ENCODE results near the gene LRRC36. TPM values are rescaled to one million over a fixed set of nuclear protein-coding genes. Genes with fewer than 3 reads are reported as not detected.
"Not testable (repeated sequence)": the region's sequence is repeated elsewhere in the genome, so short reads cannot be mapped to it uniquely, and the experiment has no call there.

The LRRC36 gene
- total RNA-seq, 2 experiments from 2014 or later, result 0.51 to 0.66 TPM

DNA sequence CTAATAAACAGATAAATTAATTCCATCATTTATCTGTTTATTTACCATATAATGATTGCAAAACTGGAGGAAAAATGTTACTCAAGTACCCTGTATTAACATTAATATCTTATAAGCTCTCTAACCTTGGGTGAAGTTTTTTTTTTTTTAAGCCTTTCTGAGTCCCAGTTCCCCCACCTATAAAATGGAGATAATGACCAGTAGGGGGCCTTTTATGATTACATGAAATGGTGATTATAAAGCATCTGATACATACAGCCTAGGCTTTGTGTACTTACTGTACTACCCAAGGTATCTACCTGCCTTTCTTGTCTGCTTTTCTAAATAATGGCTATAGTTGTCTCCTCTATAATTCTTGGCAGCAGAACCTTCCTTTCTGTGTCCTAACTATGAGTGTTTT is 22.6 kb downstream of the LRRC36 start:
- Mint-ChIP-seq H3K27ac (no peak overlapping the region), H3K4me3 (no peak overlapping the region), H3K36me3 (ENCODE audit: low read depth) (no peaks in the 10 kb centered on the region), H3K4me1 (peaks cover 2% of the 10 kb centered on the region), H3K27me3 (peaks cover 2% of the 10 kb centered on the region), H3K9me3 (ENCODE audit: low read depth) (no peaks in the 10 kb centered on the region)
- POLR2A ChIA-PET, result interaction anchor here (0.6 kb wide), 1 partner anchor 330 kb away, joined by 3 read pairs; no protein-coding TSS in a partner anchor
- CTCF ChIA-PET, result interaction anchor here (0.6 to 0.7 kb wide), 3 partner anchors 20 to 88 kb away, joined by 3 to 4 read pairs (median 3); no protein-coding TSS in a partner anchor
- ATAC-seq (peak; percentile 55), DNase-seq (no peak)
- intact Hi-C loops (cut with DNase I, micrococcal nuclease), result loop anchor here (1.0 to 5.0 kb wide), 3 partner anchors 16 to 118 kb away; no protein-coding TSS in a partner anchor

DNA sequence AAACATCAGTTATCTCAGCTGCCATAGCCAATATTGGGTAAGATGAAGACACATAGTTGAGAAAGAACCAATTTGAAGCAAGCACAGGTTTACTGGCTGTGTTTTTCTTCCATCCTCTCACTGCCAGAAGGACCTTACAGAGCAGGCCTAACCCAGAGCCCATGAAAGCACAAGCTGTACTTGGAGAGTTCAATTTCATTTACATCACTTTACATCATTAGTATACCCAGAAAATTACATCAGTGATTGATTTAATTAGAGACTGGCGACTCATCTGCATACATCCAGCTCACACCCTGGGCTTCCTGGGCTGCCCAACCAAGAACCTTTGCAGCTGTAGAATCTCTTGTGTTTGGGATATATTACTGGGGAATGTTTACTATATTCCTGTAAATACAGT is 23.7 kb downstream of the LRRC36 start:
- Mint-ChIP-seq H3K4me3 (no peak overlapping the region), H3K27ac (no peak overlapping the region), H3K9me3 (ENCODE audit: low read depth) (no peaks in the 10 kb centered on the region), H3K36me3 (ENCODE audit: low read depth) (no peaks in the 10 kb centered on the region), H3K4me1 (peaks cover 2% of the 10 kb centered on the region), H3K27me3 (peaks cover 2% of the 10 kb centered on the region)
- intact Hi-C loops (cut with DNase I, micrococcal nuclease), result loop anchor here in 1 of 2 experiments (10.0 kb wide), 1 partner anchor 334 kb away; no protein-coding TSS in a partner anchor
- DNase-seq, result no peak
- ATAC-seq, result no peak
- ChIA-PET POLR2A (no interaction called here), CTCF (interaction anchor here (0.6 to 2.6 kb wide), 3 partner anchors 24 to 71 kb away, joined by 4 to 10 read pairs (median 4); partner anchors contain the start of genes KCTD19 and LRRC36)

DNA sequence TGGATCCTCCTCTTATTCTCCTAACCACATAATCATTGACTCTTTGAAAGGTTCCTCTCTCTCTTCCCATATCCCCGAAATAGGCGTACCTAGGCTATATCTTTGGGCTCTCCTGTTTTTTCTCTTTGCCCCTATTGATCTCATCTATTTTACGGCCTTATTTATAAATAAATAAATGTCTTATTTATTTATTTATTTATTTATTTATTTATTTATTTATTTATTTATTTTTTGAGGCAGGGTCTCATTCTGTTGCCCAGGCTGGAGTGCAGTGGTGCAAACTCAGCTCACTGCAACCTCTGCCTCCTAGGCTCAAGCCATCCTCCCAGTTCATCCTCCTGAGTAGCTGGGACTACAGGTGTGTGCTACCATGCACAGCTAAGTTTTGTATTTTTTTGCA is 25.8 kb downstream of the LRRC36 start:
- H3K4me3 Mint-ChIP-seq; DNase-seq; H3K27me3 Mint-ChIP-seq; H3K36me3 Mint-ChIP-seq (ENCODE audit: low read depth); H3K9me3 Mint-ChIP-seq (ENCODE audit: low read depth); H3K27ac Mint-ChIP-seq; ATAC-seq; H3K4me1 Mint-ChIP-seq: not testable (repeated sequence)
- POLR2A ChIA-PET, result interaction anchor here (0.6 kb wide), 1 partner anchor 19 kb away, joined by 4 read pairs; no protein-coding TSS in a partner anchor
- intact Hi-C loops (cut with DNase I, micrococcal nuclease), result loop anchor here in 1 of 2 experiments (10.0 kb wide), 1 partner anchor 332 kb away; no protein-coding TSS in a partner anchor
- CTCF ChIA-PET, result interaction anchor here (0.9 to 2.6 kb wide), 5 partner anchors 18 to 74 kb away, joined by 3 to 10 read pairs (median 4); partner anchors contain the start of genes KCTD19 and LRRC36

DNA sequence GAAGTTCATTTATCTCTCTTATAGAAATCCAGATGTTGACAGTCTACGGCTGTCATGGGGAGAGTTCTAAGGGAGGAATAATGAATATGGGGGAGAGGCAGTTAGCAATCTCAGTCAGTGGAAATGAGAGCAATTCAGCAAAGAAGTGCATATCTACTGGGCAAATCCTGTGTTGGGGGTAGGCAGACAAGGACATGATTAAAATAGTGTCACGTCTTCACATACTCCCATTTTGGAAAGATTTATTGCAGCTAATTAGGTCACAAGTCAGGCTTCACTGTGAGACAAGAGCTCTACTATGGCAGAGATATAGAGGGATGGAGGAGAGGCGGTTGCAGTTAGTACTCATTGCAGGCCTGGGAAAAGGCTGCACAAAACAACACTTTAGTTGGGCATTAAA is 29.8 kb downstream of the LRRC36 start:
- DNase-seq (no peak), ATAC-seq (no peak)
- Mint-ChIP-seq H3K9me3 (ENCODE audit: low read depth) (no peaks in the 10 kb centered on the region), H3K27me3 (peaks cover 6% of the 10 kb centered on the region), H3K27ac (no peak overlapping the region), H3K4me3 (no peak overlapping the region), H3K36me3 (ENCODE audit: low read depth) (no peaks in the 10 kb centered on the region), H3K4me1 (peaks cover 2% of the 10 kb centered on the region)
- intact Hi-C loops (cut with DNase I, micrococcal nuclease), result loop anchor here in 1 of 2 experiments (2.0 to 10.0 kb wide), 2 partner anchors 22 to 328 kb away; no protein-coding TSS in a partner anchor
- CTCF ChIA-PET, result interaction anchor here (0.7 to 1.5 kb wide), 4 partner anchors 9 to 43 kb away, joined by 3 to 4 read pairs (median 3); partner anchors contain the start of gene TPPP3
- POLR2A ChIA-PET, result no interaction called here

DNA sequence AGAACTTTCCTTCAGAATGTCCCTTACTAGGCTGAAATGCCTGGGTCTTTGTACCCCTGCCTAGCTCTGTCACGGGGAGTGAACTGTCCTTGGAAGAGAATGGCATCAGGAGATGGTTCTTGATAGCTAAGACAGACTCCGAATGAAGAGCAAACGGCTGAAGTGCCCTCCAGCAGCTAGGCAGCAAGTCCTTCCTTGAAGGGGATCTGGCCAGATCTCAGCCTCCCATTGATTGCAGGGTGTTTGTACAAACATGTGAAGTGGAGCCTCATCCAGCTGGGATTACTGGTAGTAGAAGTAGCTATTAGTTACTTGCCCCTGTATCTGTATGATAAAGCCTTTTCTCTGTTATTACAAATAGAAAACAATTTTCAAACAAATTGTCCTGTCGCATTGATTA is 30.9 kb downstream of the LRRC36 start:
- ChIA-PET POLR2A (no interaction called here), CTCF (interaction anchor here (0.7 to 1.5 kb wide), 3 partner anchors 18 to 73 kb away, joined by 3 to 4 read pairs (median 4); partner anchors contain the start of gene TPPP3)
- intact Hi-C loops (cut with DNase I, micrococcal nuclease), result loop anchor here in 1 of 2 experiments (2.0 to 10.0 kb wide), 2 partner anchors 21 to 327 kb away; no protein-coding TSS in a partner anchor
- no peaks in the 10 kb centered on the region for H3K9me3 Mint-ChIP-seq (ENCODE audit: low read depth)
- peaks cover 2% of the 10 kb centered on the region for H3K4me1 Mint-ChIP-seq
- peaks cover 6% of the 10 kb centered on the region for H3K27me3 Mint-ChIP-seq
- no peak overlapping the region for H3K4me3 Mint-ChIP-seq
- no peak for ATAC-seq
- no peak for DNase-seq
- no peaks in the 10 kb centered on the region for H3K36me3 Mint-ChIP-seq (ENCODE audit: low read depth)
- H3K27ac Mint-ChIP-seq, result no peak overlapping the region

DNA sequence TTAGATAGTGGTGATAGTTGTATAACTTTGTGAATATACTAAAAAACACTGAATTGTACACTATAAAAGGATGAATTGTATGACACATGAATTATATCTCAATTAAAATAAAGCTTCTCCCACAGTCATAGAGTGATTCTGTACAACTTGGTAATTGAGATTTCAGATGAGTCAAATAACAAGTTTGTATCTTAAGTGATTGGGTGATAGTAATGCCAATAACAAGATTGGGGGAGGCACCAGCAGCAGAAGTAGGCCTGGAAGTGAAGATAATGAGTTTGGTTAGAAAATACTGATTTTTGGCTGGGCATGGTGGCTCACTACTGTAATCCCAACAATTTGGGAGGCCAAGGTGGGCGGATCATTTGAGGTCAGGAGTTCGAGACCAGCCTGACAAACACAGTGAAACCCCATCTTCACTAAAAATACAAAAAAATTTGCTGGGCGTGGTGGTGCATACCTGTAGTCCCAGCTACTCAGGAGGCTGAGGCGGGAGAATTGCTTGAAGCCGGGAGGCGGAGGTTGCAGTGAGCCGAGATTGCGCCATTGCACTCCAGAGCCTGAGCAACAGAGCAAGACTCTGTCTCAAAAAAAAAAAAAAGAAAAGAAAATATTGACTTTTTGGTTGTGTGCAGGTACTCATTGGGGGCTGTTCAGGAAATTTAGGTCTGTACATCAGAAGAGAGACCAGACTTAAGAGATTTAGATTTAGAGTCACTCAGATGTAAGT is 33.1 kb downstream of the LRRC36 start:
- ChIA-PET CTCF (interaction anchor here (0.9 kb wide), 1 partner anchor 13 kb away, joined by 4 read pairs; no protein-coding TSS in a partner anchor), POLR2A (interaction anchor here (0.7 kb wide), 1 partner anchor 67 kb away, joined by 4 read pairs; no protein-coding TSS in a partner anchor)
- intact Hi-C loops (cut with DNase I, micrococcal nuclease), result loop anchor here in 1 of 2 experiments (10.0 kb wide), 2 partner anchors 225 to 325 kb away; no protein-coding TSS in a partner anchor
- not testable (repeated sequence) for H3K4me1 Mint-ChIP-seq; DNase-seq; H3K4me3 Mint-ChIP-seq; H3K9me3 Mint-ChIP-seq (ENCODE audit: low read depth); H3K27me3 Mint-ChIP-seq; ATAC-seq; H3K36me3 Mint-ChIP-seq (ENCODE audit: low read depth); H3K27ac Mint-ChIP-seq

DNA sequence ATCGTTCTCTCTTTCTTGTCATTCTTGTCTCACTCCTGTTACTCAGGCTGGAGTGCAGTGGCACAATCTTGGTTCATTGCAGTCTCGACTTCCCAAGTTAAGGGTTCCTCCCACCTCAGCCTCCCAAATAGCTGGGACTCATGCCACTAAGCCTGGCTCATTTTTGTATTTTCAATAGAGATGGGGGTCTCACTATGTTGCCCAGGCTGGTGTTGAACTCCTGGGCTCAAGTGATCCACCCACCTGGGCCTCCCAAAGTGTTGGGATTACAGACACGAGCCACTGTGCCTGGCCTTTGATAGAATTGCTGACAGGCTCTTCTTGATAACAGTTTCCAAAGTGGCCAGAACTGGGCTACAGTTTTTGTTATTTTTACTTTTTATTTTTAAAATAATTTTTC is 34.4 kb downstream of the LRRC36 start:
- CTCF ChIA-PET, result no interaction called here

DNA sequence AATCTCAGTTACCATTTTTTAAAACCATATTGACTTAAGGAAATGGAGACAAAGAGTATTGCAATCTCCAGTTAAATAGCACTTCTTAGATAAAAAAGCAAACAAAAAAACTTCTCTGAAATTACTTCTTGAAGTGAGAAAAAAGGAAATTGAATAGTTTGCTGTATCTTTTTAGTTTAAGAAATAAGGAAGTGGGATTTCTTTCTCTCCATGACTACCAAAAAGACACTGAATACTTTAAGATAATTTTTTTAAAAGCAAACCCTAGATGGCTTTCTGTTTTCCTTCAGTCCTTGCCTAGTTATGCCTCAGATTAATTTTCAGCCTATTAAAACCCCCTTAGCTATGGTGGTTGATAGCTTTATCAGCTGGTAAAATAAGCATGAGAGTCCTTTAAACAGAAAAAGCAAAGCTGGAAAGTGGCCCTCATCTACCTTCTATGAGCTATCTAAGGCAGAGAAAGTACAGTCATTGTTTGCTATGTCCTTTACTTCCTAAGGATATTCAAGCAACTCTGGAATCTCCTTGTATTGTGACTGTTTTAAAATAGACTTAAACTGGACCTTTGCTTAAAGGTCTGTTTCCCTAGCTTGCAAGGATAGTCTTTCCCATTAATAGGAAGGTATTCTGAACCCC is 38.1 kb downstream of the LRRC36 start:
- no peak for ATAC-seq
- no peak overlapping the region for H3K27ac Mint-ChIP-seq
- DNase-seq, result no peak
- no peak overlapping the region for H3K4me3 Mint-ChIP-seq
- intact Hi-C loops (cut with DNase I, micrococcal nuclease), result loop anchor here in 1 of 2 experiments (2.0 to 10.0 kb wide), 3 partner anchors 16 to 220 kb away; no protein-coding TSS in a partner anchor
- H3K4me1 Mint-ChIP-seq, result peaks cover 8% of the 10 kb centered on the region
- CTCF ChIA-PET, result interaction anchor here (1.1 to 1.5 kb wide), 2 partner anchors 8 to 35 kb away, joined by 3 to 4 read pairs; no protein-coding TSS in a partner anchor
- H3K9me3 Mint-ChIP-seq (ENCODE audit: low read depth), result no peaks in the 10 kb centered on the region
- POLR2A ChIA-PET, result interaction anchor here (0.6 kb wide), 1 partner anchor 597 kb away, joined by 3 read pairs; no protein-coding TSS in a partner anchor
- no peaks in the 10 kb centered on the region for H3K36me3 Mint-ChIP-seq (ENCODE audit: low read depth)
- H3K27me3 Mint-ChIP-seq, result no peaks in the 10 kb centered on the region

More for the DNA sequence above, 34.4 kb downstream of the LRRC36 start:
- H3K9me3 Mint-ChIP-seq (ENCODE audit: low read depth), result no peaks in the 10 kb centered on the region
- POLR2A ChIA-PET, result no interaction called here
- H3K4me1 Mint-ChIP-seq, result peaks cover 10% of the 10 kb centered on the region
- peaks cover 5% of the 10 kb centered on the region for H3K27me3 Mint-ChIP-seq
- H3K36me3 Mint-ChIP-seq (ENCODE audit: low read depth), result no peaks in the 10 kb centered on the region
- no peak for ATAC-seq
- H3K4me3 Mint-ChIP-seq, result no peak overlapping the region
- H3K27ac Mint-ChIP-seq, result no peak overlapping the region
- no peak for DNase-seq
- intact Hi-C loops (cut with DNase I, micrococcal nuclease), result loop anchor here in 1 of 2 experiments (10.0 kb wide), 1 partner anchor 224 kb away; no protein-coding TSS in a partner anchor

DNA sequence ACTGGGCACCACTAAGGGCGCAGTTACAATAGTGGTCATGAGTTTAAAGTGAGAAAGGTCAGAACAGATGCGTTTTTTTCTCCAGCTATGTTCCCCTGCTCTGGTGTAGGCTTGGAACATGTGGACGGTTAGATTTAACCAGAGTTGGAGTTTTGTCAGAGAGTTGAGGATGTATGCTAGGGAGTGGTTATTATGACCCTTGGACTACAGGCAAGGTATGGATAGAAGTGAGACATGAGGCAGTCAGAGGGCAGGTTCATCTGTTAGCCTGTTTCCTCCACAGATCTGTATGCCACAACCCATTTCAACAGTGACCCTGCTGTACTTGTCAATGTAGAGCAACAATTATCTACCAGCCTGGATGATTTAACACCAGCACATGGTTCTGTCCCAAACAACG is 44.0 kb downstream of the LRRC36 start:
- Mint-ChIP-seq H3K27ac (no peak overlapping the region), H3K4me3 (no peak overlapping the region), H3K4me1 (peaks cover 2% of the 10 kb centered on the region), H3K36me3 (ENCODE audit: low read depth) (no peaks in the 10 kb centered on the region), H3K27me3 (peaks cover 4% of the 10 kb centered on the region), H3K9me3 (ENCODE audit: low read depth) (no peaks in the 10 kb centered on the region)
- ATAC-seq (no peak), DNase-seq (no peak)
- intact Hi-C loops (cut with DNase I, micrococcal nuclease), result no loop called here
- CTCF ChIA-PET, result interaction anchor here (0.6 kb wide), 1 partner anchor 19 kb away, joined by 3 read pairs; no protein-coding TSS in a partner anchor
- POLR2A ChIA-PET, result no interaction called here

DNA sequence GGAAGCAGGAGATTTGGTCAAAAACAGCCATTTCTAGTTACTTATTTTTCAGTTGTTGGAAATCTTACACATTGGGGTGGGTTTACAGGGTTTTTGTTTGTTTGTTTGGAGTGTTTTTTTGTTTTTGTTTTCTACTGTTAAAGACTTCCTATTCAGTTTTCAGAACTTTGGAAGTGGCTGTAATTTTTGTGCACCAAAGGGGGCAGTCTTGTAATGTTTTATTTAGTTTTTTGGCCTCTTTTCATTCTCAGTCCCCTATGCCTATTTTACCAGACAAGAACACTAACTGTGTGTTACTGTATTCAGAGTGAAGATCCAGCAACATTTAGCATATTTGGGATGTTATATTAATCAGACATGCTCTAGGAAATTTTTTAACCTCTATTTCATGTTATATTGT is 46.0 kb downstream of the LRRC36 start:
- ChIA-PET CTCF (interaction anchor here (0.7 to 2.3 kb wide), 9 partner anchors 13 to 96 kb away, joined by 3 to 6 read pairs (median 4); partner anchors contain the start of gene ZDHHC1), POLR2A (interaction anchor here (0.7 kb wide), 1 partner anchor 19 kb away, joined by 7 read pairs; no protein-coding TSS in a partner anchor)
- no peak for DNase-seq
- intact Hi-C loops (cut with DNase I, micrococcal nuclease), result no loop called here
- Mint-ChIP-seq H3K27ac (no peak overlapping the region), H3K27me3 (peaks cover 7% of the 10 kb centered on the region), H3K36me3 (ENCODE audit: low read depth) (no peaks in the 10 kb centered on the region), H3K4me3 (no peak overlapping the region), H3K9me3 (ENCODE audit: low read depth) (no peaks in the 10 kb centered on the region), H3K4me1 (no peaks in the 10 kb centered on the region)
- ATAC-seq, result no peak

DNA sequence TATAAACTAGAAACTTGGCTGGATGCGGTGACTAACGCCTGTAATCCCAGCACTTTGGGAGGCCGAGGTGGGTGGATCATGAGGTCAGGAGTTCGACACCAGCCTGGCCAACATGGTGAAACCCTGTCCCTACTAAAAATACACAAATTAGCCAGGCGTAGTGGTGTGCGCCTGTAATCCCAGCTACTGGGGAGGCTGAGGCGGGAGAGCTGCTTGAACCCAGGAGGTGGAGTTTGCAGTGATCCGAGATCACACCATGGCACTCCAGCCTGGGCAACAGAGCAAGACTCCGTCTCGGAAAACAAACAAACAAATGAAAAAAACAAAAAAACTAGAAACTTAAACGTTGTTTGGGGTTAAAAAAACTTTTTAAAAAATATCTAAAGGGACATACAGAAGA is 49.4 kb downstream of the LRRC36 start:
- CTCF ChIA-PET; H3K36me3 Mint-ChIP-seq (ENCODE audit: low read depth); H3K27me3 Mint-ChIP-seq; H3K27ac Mint-ChIP-seq; H3K9me3 Mint-ChIP-seq (ENCODE audit: low read depth); DNase-seq; H3K4me1 Mint-ChIP-seq; H3K4me3 Mint-ChIP-seq; ATAC-seq; POLR2A ChIA-PET; intact Hi-C loops (cut with DNase I, micrococcal nuclease): not testable (repeated sequence)
